CD4-positive, alpha-beta T cell treated with Interleukin-4 for 1 hour (primary cell): ENCODE results near the gene PRAMEF13.
"Not testable (repeated sequence)": the region's sequence is repeated elsewhere in the genome, so short reads cannot be mapped to it uniquely, and the experiment has no call there.

Experiments
- DNase-seq, 2 donors: peaks; one replicate each; pipeline ENCODE4 v3.0.0-alpha.2; 2020 to 2022

Gene PRAMEF13

DNA sequence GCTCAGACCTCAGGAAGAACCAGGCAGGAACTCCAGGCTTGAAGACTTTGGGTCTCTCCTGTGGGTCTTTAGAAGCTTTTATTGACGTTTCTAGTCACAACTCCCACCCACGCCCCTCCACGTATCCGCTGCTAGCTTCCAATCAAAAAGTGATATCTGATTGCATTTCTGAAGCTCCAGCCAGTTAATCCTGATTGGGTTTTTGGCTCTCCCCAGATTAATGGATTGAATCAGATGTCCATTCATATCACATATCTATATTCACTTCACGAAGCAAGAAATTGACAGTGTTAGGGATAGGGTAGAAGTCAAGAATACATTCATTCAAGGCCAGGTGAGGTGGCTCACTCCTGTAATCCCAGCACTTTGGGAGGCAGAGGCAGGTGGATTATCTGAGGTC lies 45.3 kb downstream of the PRAMEF13 start, which contains the start of gene PRAMEF26:
Gene PRAMEF26, minus strand, starts transcription at position 101 of the 400 bp plus-strand sequence. CDS start 2,914 bp downstream, outside the sequence.
- not testable (repeated sequence) for DNase-seq
